ENCODE measurements around the gene BRAT1.
A peak's percentile ranks its signal among the peaks of the same experiment; 100 is the strongest.
"Not testable (repeated sequence)": the region's sequence is repeated elsewhere in the genome, so short reads cannot be mapped to it uniquely, and the experiment has no call there.

Gene BRAT1

DNA sequence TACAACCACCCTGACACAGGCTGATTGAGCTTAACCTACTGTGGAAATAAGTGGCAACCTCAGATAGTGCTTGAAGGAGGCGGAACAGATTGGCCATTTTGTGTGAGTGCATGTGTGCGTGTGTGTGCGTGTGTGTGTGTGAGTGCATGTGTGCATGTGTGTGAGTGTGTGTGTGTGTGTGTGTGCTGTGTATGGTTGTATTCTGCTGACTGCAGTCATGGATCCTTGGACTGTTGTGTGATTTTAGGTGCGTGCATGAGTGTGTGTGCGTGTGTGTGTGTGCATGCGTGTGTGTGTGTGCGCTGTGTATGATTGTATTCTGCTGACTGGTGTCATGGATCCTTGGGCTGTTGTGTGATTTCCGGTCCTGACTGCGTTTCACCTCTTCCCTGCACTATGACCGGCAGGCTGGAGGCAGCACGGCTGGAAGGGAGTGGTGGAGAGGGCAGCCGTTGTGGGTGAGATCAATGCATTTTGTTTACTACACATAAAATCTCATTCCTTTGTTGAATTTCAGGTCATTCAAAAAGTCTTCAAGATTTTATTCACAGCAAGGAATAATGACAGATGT, 9.7 kb upstream of the BRAT1 start:
- no peak for DNase-seq (ENCODE audit: low read depth in 3 of 3, low spot score in 1 of 3)

DNA sequence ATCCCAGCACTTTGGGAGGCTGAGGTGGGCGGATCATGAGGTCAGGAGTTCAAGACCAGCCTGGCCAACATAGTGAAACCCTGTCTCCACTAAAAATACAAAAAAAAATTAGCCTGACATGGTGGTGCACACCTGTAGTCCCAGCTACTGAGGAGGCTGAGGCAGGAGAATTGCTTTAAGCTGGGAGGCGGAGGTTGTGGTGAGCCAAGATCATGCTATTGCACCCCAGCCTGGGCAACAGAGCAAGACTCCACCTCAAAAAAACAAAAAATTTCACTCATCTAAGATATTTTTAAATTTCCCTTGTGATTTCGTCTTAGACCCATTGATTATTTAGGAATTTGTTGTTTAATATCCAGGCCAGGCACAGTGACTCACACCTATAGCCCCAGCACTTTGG, 8.6 kb upstream of the BRAT1 start:
- DNase-seq (ENCODE audit: low read depth in 3 of 3, low spot score in 1 of 3), result not testable (repeated sequence)

DNA sequence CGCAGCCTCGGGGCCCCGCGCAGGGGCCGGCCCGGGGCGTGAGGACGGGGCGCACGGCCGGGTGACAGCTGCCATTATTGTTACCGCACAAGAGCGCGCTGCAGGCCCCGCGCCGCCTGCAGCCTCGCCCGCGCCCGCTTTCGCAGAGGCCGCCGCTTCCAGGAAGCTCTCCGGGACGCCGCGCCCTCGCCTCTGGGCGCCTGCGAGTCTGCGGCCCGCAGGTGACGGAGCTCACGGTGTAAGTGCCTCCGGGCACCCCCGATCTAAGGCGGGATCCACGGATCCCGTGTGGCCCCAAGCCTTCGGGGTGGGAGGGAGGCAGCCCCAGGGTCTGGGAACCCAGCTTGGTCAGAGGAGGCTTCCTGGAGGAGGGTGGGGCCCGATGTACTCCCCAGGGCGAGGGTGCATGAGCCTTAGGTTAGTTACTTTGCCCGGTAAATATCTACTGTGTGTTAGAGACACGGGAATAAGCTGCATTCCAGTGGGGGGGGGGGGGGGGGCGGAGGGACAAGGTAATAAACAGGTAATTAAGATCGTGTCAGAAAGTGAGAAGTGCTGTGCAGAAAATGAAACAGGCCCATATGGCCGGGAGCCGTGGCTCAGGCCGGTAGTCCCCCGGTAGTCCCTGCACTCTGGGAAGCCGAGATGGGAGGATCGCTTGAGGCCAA, 4.1 kb upstream of the BRAT1 start:
- peak in 1 of 3 donors; percentile 8 for DNase-seq (ENCODE audit: low read depth in 3 of 3, low spot score in 1 of 3)

DNA sequence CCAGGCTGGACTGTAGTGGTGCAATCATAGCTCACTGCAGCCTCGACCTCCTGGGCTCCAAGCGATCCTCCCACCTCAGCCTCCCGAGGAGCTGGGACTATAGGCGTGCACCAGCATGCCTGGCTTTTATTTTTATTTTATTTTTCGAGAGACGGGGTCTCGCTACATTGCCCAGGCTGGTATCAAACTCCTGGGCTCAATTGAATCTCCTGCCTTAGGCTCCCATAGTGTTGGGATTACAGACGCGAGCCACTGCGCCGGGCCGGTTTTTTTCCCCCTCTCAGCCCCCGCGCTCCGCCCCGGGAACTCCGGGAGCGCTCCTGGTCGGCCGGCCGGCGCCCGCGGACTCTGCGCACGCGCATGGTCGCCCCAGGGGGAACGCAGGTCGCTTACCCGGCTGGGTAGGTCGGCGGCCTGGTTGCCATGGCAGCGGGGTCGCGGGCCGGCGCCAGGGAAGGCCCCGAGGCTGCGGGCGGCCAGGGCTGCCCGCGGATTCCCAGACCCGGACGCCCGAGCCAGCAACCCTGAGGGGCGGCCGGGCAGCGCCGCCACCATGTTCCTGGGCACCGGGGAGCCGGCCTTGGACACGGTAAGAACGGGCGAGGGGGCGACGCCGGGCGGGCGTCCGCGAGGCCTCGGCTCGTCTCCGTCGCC, 3.4 kb upstream of the BRAT1 start, which contains the start of gene IQCE:
Gene IQCE (plus strand): TSS at position 351 of the 654 bp plus-strand sequence. CDS start 203 bp downstream, at position 554.
- peak; percentile 75 to 89 (median 82) for DNase-seq (ENCODE audit: low read depth in 3 of 3, low spot score in 1 of 3)

DNA sequence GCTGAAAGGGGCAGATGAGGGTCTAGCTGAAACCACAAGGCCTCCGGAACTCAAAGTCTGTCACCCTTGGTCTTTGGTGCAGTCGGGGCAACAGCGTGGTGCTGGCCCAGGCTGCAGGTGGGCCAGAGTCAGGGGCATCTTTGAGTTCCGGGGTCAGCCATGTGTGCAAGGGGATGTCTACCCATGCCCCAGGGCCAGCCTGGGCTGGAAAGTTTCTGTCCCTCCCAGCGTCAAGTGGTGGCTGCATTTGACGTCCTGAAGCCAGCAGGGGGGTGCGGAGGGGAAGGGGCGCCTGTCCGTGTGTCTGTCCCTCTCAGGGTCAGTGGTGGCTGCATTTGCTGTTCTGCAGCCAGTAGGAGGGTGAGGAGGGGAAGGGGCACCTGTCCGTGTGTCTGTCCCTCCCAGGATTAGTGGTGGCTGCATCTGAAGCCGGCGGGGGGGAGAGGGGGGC, 638 bp downstream of the BRAT1 start:
- DNase-seq (ENCODE audit: low read depth in 3 of 3, low spot score in 1 of 3), result no peak

DNA sequence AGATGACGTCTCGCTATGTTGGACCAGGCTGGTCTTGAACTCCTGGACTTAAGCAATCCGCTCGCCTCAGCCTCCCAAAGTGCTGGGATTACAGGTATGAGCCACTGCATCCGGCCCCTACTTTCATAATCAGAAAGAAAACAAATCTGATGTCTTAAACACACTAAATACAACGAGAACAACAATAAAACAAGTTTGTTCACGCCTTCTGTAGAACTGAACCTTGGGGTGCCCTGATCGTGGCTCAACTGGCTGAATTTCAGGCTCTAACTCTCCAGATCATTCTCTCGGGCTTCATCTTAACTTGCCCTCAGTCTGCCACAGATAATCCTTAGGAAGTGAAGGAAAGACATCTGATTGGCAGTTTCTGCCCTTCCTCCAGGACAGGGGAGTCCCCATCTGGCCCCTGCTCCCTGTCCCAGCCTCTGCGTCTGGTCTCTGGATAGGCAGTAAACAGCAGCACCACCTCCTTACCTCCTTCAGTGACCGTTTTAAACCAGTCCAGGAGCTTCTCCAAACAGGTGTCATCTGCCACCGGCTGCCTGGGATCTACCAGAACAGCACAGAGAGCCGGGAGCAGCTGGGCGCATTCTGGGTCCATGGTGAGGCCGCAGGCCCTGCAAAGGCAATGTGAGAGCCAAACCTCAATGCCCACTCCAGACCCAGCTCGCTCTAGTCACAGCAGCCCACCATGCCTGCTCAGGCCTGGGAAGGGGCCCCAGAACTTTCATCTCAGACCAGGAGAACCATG, 1.3 kb downstream of the BRAT1 start:
- no peak for DNase-seq (ENCODE audit: low read depth in 3 of 3, low spot score in 1 of 3)

DNA sequence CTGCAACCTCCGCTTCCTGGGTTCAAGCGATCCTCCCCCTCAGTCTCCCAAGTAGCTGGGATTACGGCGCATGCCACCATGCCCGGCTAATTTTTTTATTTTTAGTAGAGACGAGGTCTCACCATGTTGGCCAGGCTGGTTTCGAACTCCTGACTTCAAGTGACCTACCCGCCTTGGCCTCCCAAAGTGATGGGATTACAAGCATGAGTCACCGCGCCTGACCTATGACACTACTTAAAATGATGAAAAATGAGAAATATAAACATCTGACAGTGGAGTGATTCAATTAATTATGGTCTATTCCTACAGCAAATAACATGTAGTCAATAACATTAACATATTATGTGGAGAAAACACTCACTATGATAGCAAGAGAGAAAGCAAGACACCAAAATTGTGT, 2.2 kb downstream of the BRAT1 start:
- no peak for DNase-seq (ENCODE audit: low read depth in 3 of 3, low spot score in 1 of 3)

DNA sequence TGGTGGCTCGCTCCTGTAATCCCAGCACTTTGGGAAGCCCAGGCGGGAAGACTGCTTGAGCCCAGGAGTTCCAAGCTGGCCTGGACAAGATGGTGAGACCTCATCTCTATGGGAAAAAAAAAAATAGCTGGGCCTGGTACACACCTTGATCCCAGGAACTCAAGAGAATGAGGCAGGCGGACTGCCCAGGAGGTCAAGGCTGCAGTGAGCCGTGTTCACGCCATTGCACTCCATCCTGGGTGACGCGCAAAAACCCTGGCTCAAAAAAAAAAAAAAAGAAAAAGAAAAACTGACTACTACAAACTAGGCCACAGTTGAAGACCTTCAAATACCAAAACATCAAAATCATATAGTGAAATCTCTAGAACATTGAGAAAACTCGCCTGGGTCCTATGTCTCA, 3.9 kb downstream of the BRAT1 start:
- no peak for DNase-seq (ENCODE audit: low read depth in 3 of 3, low spot score in 1 of 3)

DNA sequence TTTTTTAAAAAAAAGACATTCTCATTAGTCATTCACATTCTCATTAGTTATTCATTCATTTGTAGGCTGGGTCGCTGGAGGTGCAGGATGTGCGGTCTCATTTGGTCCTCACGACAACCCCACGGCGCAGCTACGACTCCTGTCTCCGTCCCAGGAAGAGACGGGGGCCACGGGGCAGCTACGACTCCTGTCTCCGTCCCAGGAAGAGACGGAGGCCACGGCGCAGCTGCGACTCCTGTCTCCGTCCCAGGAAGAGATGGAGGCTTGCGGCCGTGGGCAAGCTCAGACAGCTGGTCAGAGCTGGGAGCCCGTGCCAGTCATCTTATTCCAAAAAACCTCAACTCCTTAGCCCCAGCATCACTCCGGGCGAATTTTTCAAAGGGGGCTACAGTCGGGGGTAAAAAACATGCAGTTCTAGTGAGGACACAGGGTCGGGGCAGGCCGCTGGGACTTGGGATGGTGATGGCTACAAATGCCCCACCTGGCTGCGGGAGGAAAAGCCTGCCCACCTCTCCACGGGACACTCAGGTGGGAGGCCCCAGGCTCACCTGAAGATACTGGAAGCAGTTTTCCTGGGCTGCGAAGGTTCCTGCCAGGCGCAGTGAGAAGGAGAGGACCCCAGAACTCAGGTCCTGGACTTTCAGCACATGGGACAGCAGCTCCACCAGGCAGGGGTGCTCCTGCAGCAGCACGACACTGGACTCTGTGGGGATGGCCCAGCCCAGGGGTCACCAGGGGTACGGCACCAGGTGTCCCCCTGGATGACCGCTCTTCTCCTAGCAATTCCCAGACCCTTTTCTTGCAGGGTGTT, 8.3 kb downstream of the BRAT1 start:
- DNase-seq (ENCODE audit: low read depth in 3 of 3, low spot score in 1 of 3), result no peak

DNA sequence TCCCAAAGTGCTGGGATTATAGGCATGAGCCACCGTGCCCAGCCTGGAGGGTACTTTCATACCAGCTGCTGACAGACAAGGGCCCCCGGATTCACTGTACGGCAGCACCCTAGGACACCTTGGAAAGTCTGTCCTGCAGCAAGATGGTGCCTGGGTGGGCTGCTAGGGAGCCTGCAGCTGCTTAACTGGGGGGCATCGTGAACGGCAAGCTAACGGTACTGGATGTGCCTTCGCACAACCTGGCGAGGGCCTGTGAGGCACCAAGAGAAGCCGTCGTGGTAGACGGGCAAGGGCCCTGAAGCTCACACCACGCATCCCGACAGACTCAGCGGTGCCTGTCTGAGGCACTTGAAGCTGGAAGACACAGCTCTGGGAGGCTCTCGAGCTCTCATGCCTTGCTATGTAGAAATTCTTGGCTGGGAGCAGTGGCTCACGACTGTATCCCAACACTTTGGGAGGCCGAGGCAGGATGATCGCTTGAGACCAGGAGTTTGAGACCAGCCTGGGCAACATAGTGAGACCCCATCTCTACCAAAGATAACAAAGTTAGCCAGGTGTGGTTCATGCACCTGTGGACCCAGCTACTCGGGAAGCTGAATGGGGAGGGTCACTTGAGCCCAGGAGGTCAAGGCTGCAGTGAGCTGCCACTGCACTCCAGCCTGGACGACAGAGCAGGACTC, 9.4 kb downstream of the BRAT1 start:
- DNase-seq (ENCODE audit: low read depth in 3 of 3, low spot score in 1 of 3), result no peak

DNA sequence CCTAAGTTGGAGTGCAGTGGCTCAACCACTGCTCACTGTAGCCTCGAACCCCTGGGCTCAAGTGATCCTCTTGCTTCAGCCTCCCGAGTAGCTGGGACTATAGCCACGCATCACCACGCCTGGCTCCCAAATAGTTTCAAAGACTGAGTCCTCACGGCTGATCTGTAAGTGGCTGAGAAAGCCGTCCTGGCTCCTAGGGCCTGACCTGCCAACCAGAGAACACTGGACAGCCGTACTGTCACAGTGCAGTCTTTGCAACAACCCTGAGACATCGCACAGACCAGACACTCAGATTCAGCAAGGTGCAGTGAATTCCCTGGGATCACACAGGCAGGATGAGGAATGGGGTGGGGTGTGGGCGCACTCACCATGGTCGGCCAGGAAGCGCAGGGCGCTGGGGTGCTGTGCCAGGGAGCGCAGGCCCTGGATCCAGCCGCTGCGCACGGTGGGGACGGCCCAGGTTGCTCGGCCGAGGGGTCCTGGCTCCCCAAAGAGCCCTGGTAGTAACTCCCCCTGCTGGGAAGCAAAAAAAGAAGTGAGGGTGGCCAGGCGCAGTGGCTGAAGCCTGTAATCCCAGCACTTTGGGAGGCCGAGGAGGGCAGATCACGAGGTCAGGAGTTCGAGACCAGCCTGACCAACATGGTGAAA, 10.7 kb downstream of the BRAT1 start:
- DNase-seq (ENCODE audit: low read depth in 3 of 3, low spot score in 1 of 3), result no peak

DNA sequence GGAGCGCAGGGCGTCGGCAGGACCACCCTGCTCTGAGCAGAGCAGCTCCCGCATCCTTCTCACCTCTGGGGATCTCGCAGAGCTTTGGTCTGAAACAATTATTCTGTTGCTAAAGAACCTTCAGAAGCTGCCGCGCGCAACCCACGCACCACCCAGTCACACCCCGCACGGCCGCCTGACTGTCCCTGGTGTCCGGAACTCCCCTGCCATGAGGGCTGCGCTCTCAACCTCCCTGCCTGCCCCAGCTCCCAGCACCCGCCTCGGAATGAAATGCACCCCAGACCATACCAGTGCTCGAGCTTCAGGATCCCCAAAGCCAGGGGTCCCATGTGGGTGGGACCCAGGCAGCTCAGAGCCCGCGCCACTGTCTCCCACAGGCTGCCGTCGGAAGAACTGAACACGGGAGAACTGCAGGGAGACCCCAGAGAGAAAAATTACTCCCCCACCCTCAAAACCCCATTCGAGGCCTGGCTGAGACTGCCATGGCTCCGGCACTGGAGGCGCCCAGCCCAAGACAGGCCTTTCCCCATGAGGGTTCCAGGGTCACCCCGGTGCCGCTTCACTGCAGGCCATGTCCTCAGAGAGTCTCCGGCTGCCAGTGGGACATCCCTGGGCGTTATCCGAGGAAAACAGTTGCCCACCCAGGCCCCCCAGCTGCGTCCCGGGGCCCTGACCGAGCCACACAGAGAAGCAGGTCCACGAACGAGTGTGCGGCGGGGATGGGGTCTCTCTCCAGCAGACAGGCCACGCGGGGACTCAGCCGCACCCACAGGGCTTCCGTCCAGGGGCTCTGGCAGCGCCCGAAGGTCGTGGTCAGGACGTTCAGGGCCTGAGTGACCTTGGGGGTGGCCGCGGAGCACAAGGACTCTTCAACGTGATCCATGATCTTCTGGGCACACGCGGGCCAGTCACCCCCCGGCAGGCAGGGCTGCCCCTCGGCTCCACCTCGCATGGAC, 12.1 kb downstream of the BRAT1 start:
- DNase-seq (ENCODE audit: low read depth in 3 of 3, low spot score in 1 of 3), result no peak

DNA sequence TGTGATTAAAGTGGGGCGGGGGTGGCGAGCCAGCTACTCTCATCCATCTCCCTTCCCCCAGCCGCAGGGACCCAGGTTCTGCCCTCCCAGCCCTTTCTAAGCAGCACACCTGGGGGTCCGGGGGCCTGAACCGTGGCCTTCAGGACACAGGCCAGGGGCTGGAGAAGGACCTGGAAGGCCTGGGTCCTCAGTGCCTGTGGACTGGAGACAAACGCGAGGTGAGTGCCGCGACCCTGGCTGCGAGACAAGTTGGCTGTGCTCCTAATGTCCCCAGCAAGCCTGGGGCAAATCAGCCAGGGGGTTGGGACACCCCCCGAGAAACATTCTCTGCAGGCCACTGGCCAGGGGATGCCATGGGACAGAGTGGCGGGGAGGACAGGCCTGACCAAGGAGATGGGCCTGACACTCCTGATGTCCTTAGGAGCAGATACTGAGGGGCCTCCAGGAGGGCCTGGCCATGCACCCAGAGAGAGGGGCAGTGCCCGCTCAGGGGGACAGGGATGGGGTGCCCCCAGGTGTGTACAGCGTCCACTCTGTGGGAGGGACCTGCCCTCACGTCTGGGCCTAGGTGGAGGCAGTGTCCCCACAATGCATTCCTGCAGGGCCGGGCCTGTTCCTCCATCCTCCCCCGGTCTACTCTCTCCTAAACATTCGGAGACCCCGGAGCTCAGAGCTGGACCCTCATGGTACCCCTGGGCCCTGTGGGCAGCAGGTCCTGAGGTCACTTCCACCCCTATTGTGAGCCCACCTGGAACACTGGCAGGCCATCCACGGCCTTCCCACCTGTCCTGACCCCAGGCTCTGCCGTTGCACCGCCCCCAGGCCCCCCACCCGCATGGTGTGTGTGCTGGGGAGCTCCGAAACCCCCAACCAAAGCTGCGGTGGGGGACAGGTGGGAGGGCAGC, 13.1 kb downstream of the BRAT1 start:
- no peak for DNase-seq (ENCODE audit: low read depth in 3 of 3, low spot score in 1 of 3)

DNA sequence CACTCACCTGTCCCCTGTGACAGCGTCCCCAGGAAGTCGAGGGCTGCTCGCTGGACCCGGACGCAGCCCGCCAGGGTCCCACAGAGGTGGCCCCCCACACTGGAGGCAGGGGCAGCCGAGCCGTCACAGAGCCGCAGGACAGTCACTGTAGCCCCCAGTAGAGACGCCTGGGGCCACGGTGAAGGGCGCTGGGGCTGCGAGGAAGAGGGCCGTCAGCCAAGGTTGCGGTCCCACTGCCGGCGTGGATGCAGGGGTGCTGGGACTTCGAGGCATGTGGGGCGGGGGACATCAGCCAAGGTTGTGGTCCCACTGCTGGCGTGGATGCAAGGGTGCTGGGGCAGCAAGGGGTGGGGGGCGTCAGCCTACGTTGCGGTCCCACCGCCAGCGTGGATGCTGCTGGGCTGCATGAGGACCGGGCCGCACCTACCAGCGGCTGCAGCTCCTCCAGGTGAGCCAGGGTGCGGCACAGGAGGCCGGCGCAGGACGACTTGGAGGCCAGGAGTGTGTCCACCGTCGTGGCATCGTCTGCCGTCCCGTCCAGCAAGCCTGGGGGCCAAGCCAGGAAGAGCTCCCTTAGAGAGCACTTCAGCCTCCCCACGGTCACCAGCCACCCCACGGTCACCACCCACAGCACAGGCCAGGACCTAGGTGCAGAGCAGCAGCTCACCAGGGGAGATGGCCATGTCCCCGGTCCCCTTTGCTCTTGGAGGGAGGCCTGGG, 13.9 kb downstream of the BRAT1 start:
- no peak for DNase-seq (ENCODE audit: low read depth in 3 of 3, low spot score in 1 of 3)

DNA sequence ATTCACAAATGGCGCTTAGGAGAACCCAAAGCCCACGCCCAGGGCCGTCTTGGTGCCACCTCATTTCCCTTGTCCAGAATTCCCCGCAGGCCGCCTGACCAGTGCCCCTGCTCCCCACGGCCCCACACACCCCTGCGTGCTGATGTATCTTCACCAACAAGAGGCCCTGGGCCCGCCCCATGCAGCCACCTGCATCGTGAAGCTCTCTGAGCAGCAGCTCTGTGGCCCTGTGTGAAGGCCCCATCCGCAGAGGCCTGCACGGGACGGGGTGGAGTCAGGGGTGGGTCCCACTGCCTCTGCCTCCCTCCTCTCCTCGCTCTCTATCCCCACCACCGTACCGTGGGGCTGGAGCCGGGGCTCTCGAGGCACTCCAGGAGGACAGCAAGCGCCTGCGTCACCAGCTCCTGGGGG, 14.7 kb downstream of the BRAT1 start:
- no peak for DNase-seq (ENCODE audit: low read depth in 3 of 3, low spot score in 1 of 3)

DNA sequence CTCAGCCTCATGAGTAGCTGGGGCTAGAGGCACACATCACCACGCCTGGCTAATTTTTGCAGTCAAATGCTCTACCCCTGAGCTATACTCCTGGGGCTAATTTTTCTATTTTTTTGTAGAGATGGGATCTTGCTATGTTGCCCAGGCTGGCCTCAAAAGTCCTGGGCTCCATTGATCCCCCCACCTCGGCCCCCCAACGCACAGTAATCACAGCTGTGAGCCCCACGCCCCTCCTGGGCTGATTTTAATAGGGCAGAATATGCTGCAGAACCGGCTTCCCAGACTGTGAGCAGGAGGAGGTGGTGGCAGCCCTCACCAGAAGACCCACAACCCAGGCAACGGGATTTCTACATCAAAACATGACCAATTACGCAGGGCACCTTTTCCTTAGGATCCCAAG, 15.2 kb downstream of the BRAT1 start:
- DNase-seq (ENCODE audit: low read depth in 3 of 3, low spot score in 1 of 3), result no peak

Data from stimulated activated CD4-positive, alpha-beta T cell treated with anti-CD3 and anti-CD28 coated beads, TNF-alpha, amount 100 ng/mL, for 1 hour (primary cell).